Measurements from ENCODE around the gene TBCK. TPM values are rescaled to one million over a fixed set of nuclear protein-coding genes. Genes with fewer than 3 reads are reported as not detected.

Gene TBCK
- total RNA-seq, 1 experiment from 2014 or later: 28.6 TPM

- TF ChIP-seq ZNF281 (CRISPR knock-in tag; IDR thresholded peaks at IDR 0.05) (no peak), ZNF671 (CRISPR knock-in tag; IDR thresholded peaks at IDR 0.05) (no peak), NR2C2 (CRISPR knock-in tag; IDR thresholded peaks at IDR 0.05) (no peak), ZNF416 (CRISPR knock-in tag; IDR thresholded peaks at IDR 0.05) (no peak), JUN (CRISPR knock-in tag; IDR thresholded peaks at IDR 0.05) (no peak), E2F5 (CRISPR knock-in tag; IDR thresholded peaks at IDR 0.05) (no peak)
- TF ChIP-seq, protein P1, sequence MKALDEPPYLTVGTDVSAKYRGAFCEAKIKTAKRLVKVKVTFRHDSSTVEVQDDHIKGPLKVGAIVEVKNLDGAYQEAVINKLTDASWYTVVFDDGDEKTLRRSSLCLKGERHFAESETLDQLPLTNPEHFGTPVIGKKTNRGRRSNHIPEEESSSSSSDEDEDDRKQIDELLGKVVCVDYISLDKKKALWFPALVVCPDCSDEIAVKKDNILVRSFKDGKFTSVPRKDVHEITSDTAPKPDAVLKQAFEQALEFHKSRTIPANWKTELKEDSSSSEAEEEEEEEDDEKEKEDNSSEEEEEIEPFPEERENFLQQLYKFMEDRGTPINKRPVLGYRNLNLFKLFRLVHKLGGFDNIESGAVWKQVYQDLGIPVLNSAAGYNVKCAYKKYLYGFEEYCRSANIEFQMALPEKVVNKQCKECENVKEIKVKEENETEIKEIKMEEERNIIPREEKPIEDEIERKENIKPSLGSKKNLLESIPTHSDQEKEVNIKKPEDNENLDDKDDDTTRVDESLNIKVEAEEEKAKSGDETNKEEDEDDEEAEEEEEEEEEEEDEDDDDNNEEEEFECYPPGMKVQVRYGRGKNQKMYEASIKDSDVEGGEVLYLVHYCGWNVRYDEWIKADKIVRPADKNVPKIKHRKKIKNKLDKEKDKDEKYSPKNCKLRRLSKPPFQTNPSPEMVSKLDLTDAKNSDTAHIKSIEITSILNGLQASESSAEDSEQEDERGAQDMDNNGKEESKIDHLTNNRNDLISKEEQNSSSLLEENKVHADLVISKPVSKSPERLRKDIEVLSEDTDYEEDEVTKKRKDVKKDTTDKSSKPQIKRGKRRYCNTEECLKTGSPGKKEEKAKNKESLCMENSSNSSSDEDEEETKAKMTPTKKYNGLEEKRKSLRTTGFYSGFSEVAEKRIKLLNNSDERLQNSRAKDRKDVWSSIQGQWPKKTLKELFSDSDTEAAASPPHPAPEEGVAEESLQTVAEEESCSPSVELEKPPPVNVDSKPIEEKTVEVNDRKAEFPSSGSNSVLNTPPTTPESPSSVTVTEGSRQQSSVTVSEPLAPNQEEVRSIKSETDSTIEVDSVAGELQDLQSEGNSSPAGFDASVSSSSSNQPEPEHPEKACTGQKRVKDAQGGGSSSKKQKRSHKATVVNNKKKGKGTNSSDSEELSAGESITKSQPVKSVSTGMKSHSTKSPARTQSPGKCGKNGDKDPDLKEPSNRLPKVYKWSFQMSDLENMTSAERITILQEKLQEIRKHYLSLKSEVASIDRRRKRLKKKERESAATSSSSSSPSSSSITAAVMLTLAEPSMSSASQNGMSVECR (CRISPR knock-in tag; IDR thresholded peaks at IDR 0.05; ENCODE audit: borderline replicate concordance): no peak
Observed at GRCh38 chr4:106305435-106306055, 10.5 kb downstream of the TBCK start (continued).

DNA sequence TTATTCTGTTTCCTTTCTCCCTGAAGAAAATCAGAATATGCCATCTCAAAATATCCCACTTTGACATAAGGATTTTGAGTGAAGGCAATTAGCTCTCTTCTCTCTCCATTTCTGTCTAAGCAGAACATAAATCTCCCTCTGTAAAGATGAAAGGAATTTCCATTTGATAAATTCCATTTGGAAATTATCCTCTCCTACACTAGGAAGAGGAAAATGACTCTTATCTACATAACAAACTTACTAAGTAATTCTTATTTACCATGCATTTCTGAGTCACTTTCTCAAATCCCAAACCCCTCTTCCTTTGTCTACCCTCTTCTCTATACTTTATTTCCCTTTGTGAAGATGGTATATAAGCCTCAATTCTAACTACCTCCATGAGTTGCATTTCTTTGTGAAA lies 11.4 kb downstream of the TBCK start:
- ChIA-PET CTCF (no interaction called here), POLR2A (no interaction called here)
- no peak for DNase-seq (ENCODE audit: low spot score)
- Mint-ChIP-seq H3K27me3 (ENCODE audit: low read depth) (no peaks in the 10 kb centered on the region), H3K27ac (peak overlapping the region; percentile 68; the same call in 1 of the 2 replicates), H3K4me1 (peaks cover 38% of the 10 kb centered on the region), H3K4me3 (no peak overlapping the region), H3K36me3 (peaks cover 16% of the 10 kb centered on the region), H3K9me3 (peaks cover 6% of the 10 kb centered on the region)
- no peak for TF ChIP-seq ZNF317 (CRISPR knock-in tag; IDR thresholded peaks at IDR 0.05; ENCODE audit: borderline replicate concordance, low read depth)
- no peak for TF ChIP-seq ETV6 (CRISPR knock-in tag; IDR thresholded peaks at IDR 0.05)
- TF ChIP-seq, protein P2, sequence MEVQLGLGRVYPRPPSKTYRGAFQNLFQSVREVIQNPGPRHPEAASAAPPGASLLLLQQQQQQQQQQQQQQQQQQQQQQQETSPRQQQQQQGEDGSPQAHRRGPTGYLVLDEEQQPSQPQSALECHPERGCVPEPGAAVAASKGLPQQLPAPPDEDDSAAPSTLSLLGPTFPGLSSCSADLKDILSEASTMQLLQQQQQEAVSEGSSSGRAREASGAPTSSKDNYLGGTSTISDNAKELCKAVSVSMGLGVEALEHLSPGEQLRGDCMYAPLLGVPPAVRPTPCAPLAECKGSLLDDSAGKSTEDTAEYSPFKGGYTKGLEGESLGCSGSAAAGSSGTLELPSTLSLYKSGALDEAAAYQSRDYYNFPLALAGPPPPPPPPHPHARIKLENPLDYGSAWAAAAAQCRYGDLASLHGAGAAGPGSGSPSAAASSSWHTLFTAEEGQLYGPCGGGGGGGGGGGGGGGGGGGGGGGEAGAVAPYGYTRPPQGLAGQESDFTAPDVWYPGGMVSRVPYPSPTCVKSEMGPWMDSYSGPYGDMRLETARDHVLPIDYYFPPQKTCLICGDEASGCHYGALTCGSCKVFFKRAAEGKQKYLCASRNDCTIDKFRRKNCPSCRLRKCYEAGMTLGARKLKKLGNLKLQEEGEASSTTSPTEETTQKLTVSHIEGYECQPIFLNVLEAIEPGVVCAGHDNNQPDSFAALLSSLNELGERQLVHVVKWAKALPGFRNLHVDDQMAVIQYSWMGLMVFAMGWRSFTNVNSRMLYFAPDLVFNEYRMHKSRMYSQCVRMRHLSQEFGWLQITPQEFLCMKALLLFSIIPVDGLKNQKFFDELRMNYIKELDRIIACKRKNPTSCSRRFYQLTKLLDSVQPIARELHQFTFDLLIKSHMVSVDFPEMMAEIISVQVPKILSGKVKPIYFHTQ (CRISPR knock-in tag; IDR thresholded peaks at IDR 0.05): no peak
- TF ChIP-seq ZNF423 (CRISPR knock-in tag; IDR thresholded peaks at IDR 0.05): no peak
- no peak for TF ChIP-seq GRHL2 (CRISPR knock-in tag; IDR thresholded peaks at IDR 0.05; ENCODE audit: insufficient replicate concordance, severe bottlenecking)
- TF ChIP-seq MYBL2 (CRISPR knock-in tag; IDR thresholded peaks at IDR 0.05): no peak
- TF ChIP-seq TP53 (CRISPR knock-in tag; IDR thresholded peaks at IDR 0.05): no peak
- no peak for TF ChIP-seq TEAD4 (CRISPR knock-in tag; IDR thresholded peaks at IDR 0.05)
- ATAC-seq: no peak

All from WTC11 (cell line).